Neural progenitor cell (in vitro differentiated cells): Measurements from ENCODE around the gene OIP5.

Experiments
- EZH2 ChIP-seq: fragments of 200-600 bp; sonication (generic); IDR thresholded peaks from 2 replicates; pipeline ENCODE4 v1.6.1; 2017; ENCODE audit warnings: antibody characterized with exemption, mild to moderate bottlenecking, moderate library complexity
- EZH2phosphoT487 ChIP-seq: fragments of 200-600 bp; sonication (generic); IDR thresholded peaks from 2 replicates; pipeline ENCODE4 v1.6.1; 2017; ENCODE audit warnings: antibody characterized with exemption
- TF ChIP-seq, protein P1 (sequence below): fragments of 200-600 bp; sonication (generic); IDR thresholded peaks from 2 replicates; pipeline ENCODE4 v1.5.1; 2017; ENCODE audit warnings: antibody characterized with exemption, mild to moderate bottlenecking

DNA sequence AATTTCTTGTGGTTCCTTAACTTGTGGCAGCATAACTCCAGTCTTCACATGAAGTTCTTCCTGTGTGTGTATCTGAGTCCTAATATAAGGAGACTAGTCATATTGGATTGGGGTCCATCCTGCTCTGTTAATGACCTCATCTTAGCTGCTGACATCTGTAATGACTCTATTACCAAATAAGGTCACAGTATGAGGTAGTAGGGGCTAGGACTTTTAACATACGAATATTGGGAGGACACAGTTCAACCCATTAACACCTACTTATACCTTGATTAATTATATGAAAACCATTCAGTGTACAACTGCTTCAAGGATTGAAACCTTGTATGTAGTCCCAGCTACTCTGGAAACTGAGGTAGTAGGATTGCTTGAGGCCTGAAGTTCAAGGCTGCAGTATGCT, 43.9 kb downstream of the OIP5 start:
- TF ChIP-seq, protein P1, sequence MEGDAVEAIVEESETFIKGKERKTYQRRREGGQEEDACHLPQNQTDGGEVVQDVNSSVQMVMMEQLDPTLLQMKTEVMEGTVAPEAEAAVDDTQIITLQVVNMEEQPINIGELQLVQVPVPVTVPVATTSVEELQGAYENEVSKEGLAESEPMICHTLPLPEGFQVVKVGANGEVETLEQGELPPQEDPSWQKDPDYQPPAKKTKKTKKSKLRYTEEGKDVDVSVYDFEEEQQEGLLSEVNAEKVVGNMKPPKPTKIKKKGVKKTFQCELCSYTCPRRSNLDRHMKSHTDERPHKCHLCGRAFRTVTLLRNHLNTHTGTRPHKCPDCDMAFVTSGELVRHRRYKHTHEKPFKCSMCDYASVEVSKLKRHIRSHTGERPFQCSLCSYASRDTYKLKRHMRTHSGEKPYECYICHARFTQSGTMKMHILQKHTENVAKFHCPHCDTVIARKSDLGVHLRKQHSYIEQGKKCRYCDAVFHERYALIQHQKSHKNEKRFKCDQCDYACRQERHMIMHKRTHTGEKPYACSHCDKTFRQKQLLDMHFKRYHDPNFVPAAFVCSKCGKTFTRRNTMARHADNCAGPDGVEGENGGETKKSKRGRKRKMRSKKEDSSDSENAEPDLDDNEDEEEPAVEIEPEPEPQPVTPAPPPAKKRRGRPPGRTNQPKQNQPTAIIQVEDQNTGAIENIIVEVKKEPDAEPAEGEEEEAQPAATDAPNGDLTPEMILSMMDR = no peak
- TF ChIP-seq EZH2 = no peak
- TF ChIP-seq EZH2phosphoT487 = no peak
